Activated CD4-positive, alpha-beta T cell treated with anti-CD3 and anti-CD28 coated beads for 36 hours (primary cell): ENCODE data around the gene RAD51AP1. TPM values are rescaled to one million over a fixed set of nuclear protein-coding genes. Genes with fewer than 3 reads are reported as not detected.

Experiments used
- ATAC-seq: fragments of 200-7000 bp; cut with Tn5 transposase; one replicate; pipeline ENCODE4 v1.10.0; 2021; ENCODE audit warnings: mild to moderate bottlenecking, moderate library complexity
- CTCF ChIA-PET: fragments of 350-600 bp; sonication (Branson Sonifier 250); formaldehyde crosslinking; loops from one replicate; lab custom pipeline; 2021; ENCODE audit warnings: antibody characterized with exemption; lab: Charles Lee
- POLR2A ChIA-PET: fragments of 350-600 bp; sonication (Branson Sonifier 250); formaldehyde crosslinking; loops from one replicate; lab custom pipeline; 2021; ENCODE audit warnings: antibody characterized with exemption, inconsistent platforms; lab: Charles Lee
- DNase-seq: peaks from one replicate; pipeline ENCODE4 v3.0.0-alpha.2; 2020
- H3K27ac Mint-ChIP-seq: one replicate; pipeline ENCODE4 v1.8.0; 2021; ENCODE audit warnings: mixed read lengths
- H3K27me3 Mint-ChIP-seq: one replicate; pipeline ENCODE4 v1.8.0; 2021; ENCODE audit warnings: mixed read lengths
- H3K36me3 Mint-ChIP-seq: one replicate; pipeline ENCODE4 v1.8.0; 2021; ENCODE audit warnings: low read depth, mixed read lengths
- H3K4me1 Mint-ChIP-seq: one replicate; pipeline ENCODE4 v1.8.0; 2021; ENCODE audit warnings: mixed read lengths
- H3K4me3 Mint-ChIP-seq: one replicate; pipeline ENCODE4 v1.8.0; 2021; ENCODE audit warnings: mild to moderate bottlenecking, moderate library complexity, mixed read lengths
- H3K9me3 Mint-ChIP-seq: one replicate; pipeline ENCODE4 v1.8.0; 2021; ENCODE audit warnings: low read depth, mixed read lengths
- intact Hi-C, 2 experiments: fragments of 100-400 bp; cut with DNase I in 1 of 2; cut with micrococcal nuclease in 1 of 2; formaldehyde crosslinking; loops; one replicate each; pipeline versions ENCODE4 v1.14.2 to v1.15.1; 2022 to 2024; cut with DNase I, micrococcal nuclease
- total RNA-seq, 2 experiments: library from RNA; stranded (reverse); gene quantifications; one replicate each; pipeline ENCODE4 v1.2.3, GENCODE V29; 2021

The RAD51AP1 gene
- total RNA-seq, 2 experiments from 2014 or later = 44.6 to 50.9 TPM

- POLR2A ChIA-PET = no interaction called here
- DNase-seq (no peak), ATAC-seq (no peak)
- H3K4me3 Mint-ChIP-seq = no peak overlapping the region
- H3K4me1 Mint-ChIP-seq = no peaks in the 10 kb centered on the region
- H3K27ac Mint-ChIP-seq = no peak overlapping the region
- H3K9me3 Mint-ChIP-seq = no peaks in the 10 kb centered on the region
- peaks cover 5% of the 10 kb centered on the region for H3K27me3 Mint-ChIP-seq
- CTCF ChIA-PET = interaction anchor here (0.9 to 1.4 kb wide), 2 partner anchors 13 to 15 kb away, joined by 3 to 6 read pairs; no protein-coding TSS in a partner anchor
- intact Hi-C loops = no loop called here
- no peaks in the 10 kb centered on the region for H3K36me3 Mint-ChIP-seq
Measured at GRCh38 chr12:4589941-4590340, 51.3 kb downstream of the RAD51AP1 start.

GRCh38 chr12:4591180-4591687 is 52.5 kb downstream of the RAD51AP1 start:
- Mint-ChIP-seq H3K27ac (no peak overlapping the region), H3K36me3 (no peaks in the 10 kb centered on the region), H3K9me3 (no peaks in the 10 kb centered on the region), H3K4me1 (no peaks in the 10 kb centered on the region), H3K27me3 (peaks cover 5% of the 10 kb centered on the region), H3K4me3 (no peak overlapping the region)
- no peak for DNase-seq
- POLR2A ChIA-PET = no interaction called here
- intact Hi-C loops = no loop called here
- CTCF ChIA-PET = interaction anchor here (0.7 to 1.6 kb wide), 4 partner anchors 12 to 843 kb away, joined by 3 to 6 read pairs (median 4); no protein-coding TSS in a partner anchor
- ATAC-seq = no peak

- ChIA-PET CTCF (interaction anchor here (2.7 kb wide), 1 partner anchor 9 kb away, joined by 14 read pairs; no protein-coding TSS in a partner anchor), POLR2A (no interaction called here)
- DNase-seq (no peak), ATAC-seq (no peak)
- no peaks in the 10 kb centered on the region for H3K27me3 Mint-ChIP-seq
- no peaks in the 10 kb centered on the region for H3K9me3 Mint-ChIP-seq
- H3K36me3 Mint-ChIP-seq = no peaks in the 10 kb centered on the region
- intact Hi-C loops = no loop called here
- no peaks in the 10 kb centered on the region for H3K4me1 Mint-ChIP-seq
- H3K4me3 Mint-ChIP-seq = no peak overlapping the region
- H3K27ac Mint-ChIP-seq = no peak overlapping the region
Measured at GRCh38 chr12:4595881-4596280, 57.2 kb downstream of the RAD51AP1 start.

- no peak for ATAC-seq
- no peak overlapping the region for H3K4me3 Mint-ChIP-seq
Measured at GRCh38 chr12:4603421-4603820, 64.7 kb downstream of the RAD51AP1 start.

GRCh38 chr12:4603946-4604345 is 65.3 kb downstream of the RAD51AP1 start:
- Mint-ChIP-seq H3K4me1 (peaks cover 18% of the 10 kb centered on the region), H3K27ac (no peak overlapping the region), H3K36me3 (peaks cover 2% of the 10 kb centered on the region), H3K4me3 (no peak overlapping the region), H3K9me3 (no peaks in the 10 kb centered on the region), H3K27me3 (no peaks in the 10 kb centered on the region)
- ChIA-PET CTCF (interaction anchor here (0.5 to 4.5 kb wide), 18 partner anchors 9 to 1017 kb away, joined by 3 to 19 read pairs (median 4); partner anchors contain the start of genes AKAP3 and NDUFA9), POLR2A (interaction anchor here (2.1 kb wide), 1 partner anchor 45 kb away, joined by 9 read pairs; the partner anchor contains the start of genes AKAP3 and NDUFA9)
- ATAC-seq (no peak), DNase-seq (no peak)
- intact Hi-C loops = loop anchor here (1.0 to 2.0 kb wide), 4 partner anchors 45 to 155 kb away; partner anchors contain the start of genes AKAP3 (in 2 of the 2), NDUFA9 (in 2 of the 2) and RAD51AP1 (in 1 of the 2)

More at GRCh38 chr12:4603421-4603820, 64.7 kb downstream of the RAD51AP1 start:
- no peak overlapping the region for H3K27ac Mint-ChIP-seq
- CTCF ChIA-PET = interaction anchor here (0.8 to 4.5 kb wide), 11 partner anchors 8 to 718 kb away, joined by 3 to 19 read pairs (median 5); partner anchors contain the start of genes AKAP3 and NDUFA9
- DNase-seq = no peak
- H3K4me1 Mint-ChIP-seq = peaks cover 18% of the 10 kb centered on the region
- POLR2A ChIA-PET = no interaction called here
- H3K27me3 Mint-ChIP-seq = no peaks in the 10 kb centered on the region
- no peaks in the 10 kb centered on the region for H3K9me3 Mint-ChIP-seq
- intact Hi-C loops = no loop called here
- peaks cover 2% of the 10 kb centered on the region for H3K36me3 Mint-ChIP-seq

DNA sequence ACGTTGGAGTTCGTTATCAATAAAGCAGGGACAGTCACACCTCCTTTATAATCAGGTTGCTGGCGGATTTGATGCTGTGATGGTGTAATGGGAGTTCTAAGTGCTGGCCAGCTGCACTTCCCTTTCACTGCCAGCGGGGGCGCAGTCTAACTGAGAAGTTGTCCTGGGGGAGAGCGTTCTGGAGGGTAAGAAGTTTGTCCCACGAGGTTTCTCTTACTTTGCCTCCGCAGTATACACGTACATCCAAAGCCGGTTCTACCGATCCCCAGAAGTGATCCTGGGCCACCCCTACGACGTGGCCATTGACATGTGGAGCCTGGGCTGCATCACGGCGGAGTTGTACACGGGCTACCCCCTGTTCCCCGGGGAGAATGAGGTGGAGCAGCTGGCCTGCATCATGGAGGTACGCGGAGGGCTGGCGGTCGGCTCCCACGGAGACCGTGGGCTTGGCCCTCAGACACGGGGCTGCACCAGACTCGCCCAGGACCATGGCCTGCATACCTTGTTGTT is 66.0 kb downstream of the RAD51AP1 start:
- POLR2A ChIA-PET = interaction anchor here (2.1 kb wide), 1 partner anchor 44 kb away, joined by 9 read pairs; the partner anchor contains the start of genes AKAP3 and NDUFA9
- H3K9me3 Mint-ChIP-seq = no peaks in the 10 kb centered on the region

DNA sequence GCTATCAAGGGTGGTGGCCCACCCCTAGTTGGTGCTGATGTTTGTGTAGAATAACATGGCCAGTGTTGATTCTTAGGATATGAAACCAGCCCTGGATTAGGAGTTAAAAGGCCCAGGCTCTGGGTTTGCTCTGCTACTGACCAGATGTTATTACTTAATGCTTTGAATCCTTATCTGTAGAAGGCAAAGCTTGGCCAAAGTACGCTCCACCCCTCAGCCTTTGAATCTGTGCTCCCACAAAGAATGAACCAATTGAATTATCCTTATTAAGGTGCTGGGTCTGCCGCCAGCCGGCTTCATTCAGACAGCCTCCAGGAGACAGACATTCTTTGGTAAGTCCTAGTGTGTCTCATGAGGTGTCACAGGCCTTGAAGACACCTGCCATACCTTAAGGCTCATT is 68.4 kb downstream of the RAD51AP1 start:
- Mint-ChIP-seq H3K9me3 (no peaks in the 10 kb centered on the region), H3K36me3 (peaks cover 13% of the 10 kb centered on the region), H3K27me3 (no peaks in the 10 kb centered on the region), H3K4me3 (no peak overlapping the region), H3K27ac (no peak overlapping the region), H3K4me1 (peaks cover 18% of the 10 kb centered on the region)
- intact Hi-C loops = no loop called here
- CTCF ChIA-PET = no interaction called here
- POLR2A ChIA-PET = no interaction called here
- ATAC-seq = no peak
- DNase-seq = no peak

More for the DNA sequence above, 66.0 kb downstream of the RAD51AP1 start:
- intact Hi-C loops = loop anchor here (1.0 to 2.0 kb wide), 4 partner anchors 44 to 154 kb away; partner anchors contain the start of genes AKAP3 (in 2 of the 2), NDUFA9 (in 2 of the 2) and RAD51AP1 (in 1 of the 2)
- peak; percentile 98 for ATAC-seq
- CTCF ChIA-PET = interaction anchor here (0.5 to 4.5 kb wide), 22 partner anchors 10 to 1137 kb away, joined by 3 to 19 read pairs (median 4); partner anchors contain the start of genes AKAP3 and NDUFA9
- Mint-ChIP-seq H3K27ac (peak overlapping the region; percentile 96), H3K36me3 (peaks cover 4% of the 10 kb centered on the region), H3K4me1 (peaks cover 18% of the 10 kb centered on the region), H3K4me3 (peak overlapping the region; percentile 95), H3K27me3 (no peaks in the 10 kb centered on the region)
- peak; percentile 90 for DNase-seq

DNA sequence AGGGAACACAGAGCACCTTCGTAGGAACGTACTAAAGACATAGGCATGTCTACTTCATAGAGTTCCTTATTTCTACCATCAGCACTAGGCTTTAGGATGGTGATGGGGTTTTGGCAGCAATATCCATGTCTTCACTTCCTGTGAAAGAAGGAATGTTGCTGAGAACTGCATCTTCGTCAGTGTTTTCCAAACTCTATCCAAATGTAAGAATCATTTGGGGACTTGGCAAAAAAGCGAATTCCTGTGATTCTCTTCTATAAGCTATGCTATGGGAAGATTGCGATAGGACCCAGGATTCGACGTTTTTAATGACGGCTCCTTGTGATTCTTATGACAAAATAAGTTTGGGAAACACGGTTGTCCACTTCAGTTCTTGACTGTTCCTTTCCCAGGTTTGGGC is 70.4 kb downstream of the RAD51AP1 start:
- no peaks in the 10 kb centered on the region for H3K9me3 Mint-ChIP-seq
- no peak overlapping the region for H3K27ac Mint-ChIP-seq
- POLR2A ChIA-PET = no interaction called here
- DNase-seq (no peak), ATAC-seq (no peak)
- H3K4me1 Mint-ChIP-seq = peaks cover 18% of the 10 kb centered on the region
- intact Hi-C loops = no loop called here
- CTCF ChIA-PET = no interaction called here
- H3K36me3 Mint-ChIP-seq = peaks cover 26% of the 10 kb centered on the region
- no peaks in the 10 kb centered on the region for H3K27me3 Mint-ChIP-seq
- H3K4me3 Mint-ChIP-seq = no peak overlapping the region

Other genes with a start within 250 kb of the RAD51AP1 start
- 1 to 10 TPM; 7.1 to 8.4 TPM for gene TIGAR, start 217.7 kb upstream of the RAD51AP1 start, total RNA-seq
- gene FGF23, start 159.2 kb upstream of the RAD51AP1 start, total RNA-seq = not detected
- not detected for gene FGF6, start 93.1 kb upstream of the RAD51AP1 start, total RNA-seq
- 10 to 100 TPM; 33.9 to 45.0 TPM for gene DYRK4, start 23.3 kb downstream of the RAD51AP1 start, total RNA-seq
- gene AKAP3, start 110.2 kb downstream of the RAD51AP1 start, total RNA-seq = 1 to 10 TPM; 1.3 to 2.8 TPM
- gene NDUFA9, start 110.2 kb downstream of the RAD51AP1 start, total RNA-seq = 100 to 1,000 TPM in 1 of 2 experiments, 10 to 100 TPM in 1; 93.3 to 132 TPM
- gene GALNT8, start 181.5 kb downstream of the RAD51AP1 start, total RNA-seq = under 1 TPM; 0.73 to 0.76 TPM